H9 (cell line): ENCODE results near the gene DERA. TPM values are rescaled to one million over a fixed set of nuclear protein-coding genes. Genes with fewer than 3 reads are reported as not detected.

Source experiments
- DNase-seq: peaks from one replicate; pipeline ENCODE4 v3.0.0-alpha.2; 2017
- H2AFZ ChIP-seq: one replicate; pipeline ENCODE4 v1.6.1; 2013; ENCODE audit warnings: mild to moderate bottlenecking, low read length, control low read depth, moderate library complexity
- H2AK5ac ChIP-seq: 2 replicates; pipeline ENCODE4 v1.6.1; 2013; ENCODE audit warnings: low read length, control low read depth, mixed read lengths; ENCODE audit not compliant: insufficient read length
- H2BK120ac ChIP-seq: one replicate; pipeline ENCODE4 v1.6.1; 2013; ENCODE audit warnings: low read depth, mild to moderate bottlenecking, low read length, control low read depth, inconsistent platforms; ENCODE audit not compliant: poor library complexity, severe bottlenecking
- H2BK12ac ChIP-seq: 2 replicates; pipeline ENCODE4 v1.6.1; 2013; ENCODE audit warnings: low read length, control low read depth, mixed read lengths, low read depth; ENCODE audit not compliant: insufficient read length
- H2BK15ac ChIP-seq: 2 replicates; pipeline ENCODE4 v1.6.1; 2013; ENCODE audit warnings: low read depth, low read length, control low read depth
- H2BK20ac ChIP-seq: one replicate; pipeline ENCODE4 v1.6.1; 2013; ENCODE audit warnings: low read depth, mild to moderate bottlenecking, low read length, control low read depth, inconsistent platforms; ENCODE audit not compliant: poor library complexity, severe bottlenecking
- H2BK5ac ChIP-seq: 2 replicates; pipeline ENCODE4 v1.6.1; 2013; ENCODE audit warnings: low read length, control low read depth, mixed read lengths; ENCODE audit not compliant: insufficient read length
- H3K14ac ChIP-seq: 2 replicates; pipeline ENCODE4 v1.6.1; 2013; ENCODE audit warnings: low read length, control low read depth; ENCODE audit not compliant: insufficient read depth
- H3K18ac ChIP-seq: 2 replicates; pipeline ENCODE4 v1.6.1; 2013; ENCODE audit warnings: low read depth, mild to moderate bottlenecking, mixed read lengths, low read length, control low read depth; ENCODE audit not compliant: insufficient read length
- H3K23ac ChIP-seq: 2 replicates; pipeline ENCODE4 v1.6.1; 2013; ENCODE audit warnings: low read length, control low read depth, mixed read lengths, low read depth; ENCODE audit not compliant: insufficient read length
- H3K23me2 ChIP-seq: 2 replicates; pipeline ENCODE4 v1.6.1; 2013; ENCODE audit warnings: low read depth, mild to moderate bottlenecking, mixed read lengths, low read length, control low read depth; ENCODE audit not compliant: insufficient read length, poor library complexity, severe bottlenecking
- H3K27ac ChIP-seq: 2 replicates; pipeline ENCODE4 v1.5.1; 2013; ENCODE audit warnings: low read length, control low read depth, mixed read lengths, low read depth; ENCODE audit not compliant: insufficient read length
- H3K27me3 ChIP-seq: 2 replicates; pipeline ENCODE4 v1.6.1; 2013; ENCODE audit warnings: low read length, control low read depth, inconsistent platforms; ENCODE audit not compliant: insufficient read depth
- H3K4ac ChIP-seq: 2 replicates; pipeline ENCODE4 v1.6.1; 2013; ENCODE audit warnings: low read depth, mild to moderate bottlenecking, control low read depth, inconsistent platforms, low read length, moderate library complexity
- H3K4me1 ChIP-seq: 2 replicates; pipeline ENCODE4 v1.6.1; 2013; ENCODE audit warnings: low read length, control low read depth, inconsistent platforms; ENCODE audit not compliant: insufficient read depth
- H3K4me2 ChIP-seq: 2 replicates; pipeline ENCODE4 v1.6.1; 2013; ENCODE audit warnings: low read length, control low read depth, mixed read lengths; ENCODE audit not compliant: insufficient read length, insufficient read depth
- H3K56ac ChIP-seq: 2 replicates; pipeline ENCODE4 v1.6.1; 2013; ENCODE audit warnings: low read depth, mild to moderate bottlenecking, mixed read lengths, low read length, control low read depth; ENCODE audit not compliant: insufficient read length
- H3K79me1 ChIP-seq: 2 replicates; pipeline ENCODE4 v1.6.1; 2013; ENCODE audit warnings: low read depth, mild to moderate bottlenecking, moderate library complexity, low read length, control low read depth, inconsistent platforms; ENCODE audit not compliant: insufficient read depth, poor library complexity, severe bottlenecking
- H3K79me2 ChIP-seq: 2 replicates; pipeline ENCODE4 v1.6.1; 2013; ENCODE audit warnings: low read length, control low read depth, inconsistent platforms; ENCODE audit not compliant: insufficient read depth
- H3K9ac ChIP-seq: 2 replicates; pipeline ENCODE4 v1.6.1; 2013; ENCODE audit warnings: low read length, control low read depth, mixed read lengths; ENCODE audit not compliant: insufficient read length; ENCODE audit errors: extremely low read depth
- H3K9me3 ChIP-seq: one replicate; pipeline ENCODE4 v1.6.1; 2013; ENCODE audit warnings: low read depth, low read length, inconsistent platforms; ENCODE audit not compliant: control insufficient read depth
- H3T11ph ChIP-seq: one replicate; pipeline ENCODE4 v1.6.1; 2013; ENCODE audit warnings: mild to moderate bottlenecking, low read length, control low read depth, inconsistent platforms
- H4K20me1 ChIP-seq: one replicate; pipeline ENCODE4 v1.6.1; 2013; ENCODE audit not compliant: control insufficient read depth, insufficient read length, insufficient read depth
- H4K5ac ChIP-seq: 2 replicates; pipeline ENCODE4 v1.6.1; 2013; ENCODE audit warnings: low read depth, mild to moderate bottlenecking, mixed read lengths, low read length, control low read depth; ENCODE audit not compliant: insufficient read length
- H4K8ac ChIP-seq: replicated peaks from 2 replicates; pipeline ENCODE4 v1.6.1; 2013; ENCODE audit warnings: low read length, control low read depth, mixed read lengths, low read depth; ENCODE audit not compliant: insufficient read length
- H4K91ac ChIP-seq: 2 replicates; pipeline ENCODE4 v1.6.1; 2013; ENCODE audit warnings: low read depth, mild to moderate bottlenecking, moderate library complexity, mixed read lengths, low read length, control low read depth; ENCODE audit not compliant: insufficient read length
- H3K27ac Mint-ChIP-seq, 3 experiments: 2 replicates in 2 of 3; 3 replicates in 1 of 3; pipeline ENCODE4 v1.8.0; 2020 to 2021; ENCODE audit warnings: mixed read lengths in 3 of 3, mild to moderate bottlenecking in 1 of 3, moderate library complexity in 1 of 3
- H3K27me3 Mint-ChIP-seq: 2 replicates; pipeline ENCODE4 v1.8.0; 2021; ENCODE audit warnings: low read depth, mild to moderate bottlenecking, moderate library complexity, mixed read lengths
- H3K36me3 Mint-ChIP-seq, 3 experiments: 2 replicates in 2 of 3; 3 replicates in 1 of 3; pipeline ENCODE4 v1.8.0; 2020 to 2021; ENCODE audit warnings: low read depth in 3 of 3, mixed read lengths in 3 of 3; ENCODE audit not compliant: insufficient read depth in 1 of 3
- H3K4me1 Mint-ChIP-seq, 2 experiments: 2 replicates each; pipeline ENCODE4 v1.8.0; 2020; ENCODE audit warnings: mixed read lengths in 2 of 2
- H3K4me3 Mint-ChIP-seq, 2 experiments: 2 replicates in 1 of 2; 3 replicates in 1 of 2; pipeline ENCODE4 v1.8.0; 2020 to 2021; ENCODE audit warnings: mild to moderate bottlenecking in 2 of 2, mixed read lengths in 2 of 2, moderate library complexity in 1 of 2
- H3K9me3 Mint-ChIP-seq, 2 experiments: 2 replicates in 1 of 2; 3 replicates in 1 of 2; pipeline ENCODE4 v1.8.0; 2020; ENCODE audit warnings: mild to moderate bottlenecking in 2 of 2, mixed read lengths in 2 of 2, moderate library complexity in 1 of 2
- CTCF ChIP-seq: fragments of 200-600 bp; sonication (generic); conservative IDR thresholded peaks from 3 replicates; pipeline ENCODE4 v1.8.0; 2021; ENCODE audit warnings: antibody characterized with exemption, mild to moderate bottlenecking
- total RNA-seq: library from RNA; stranded (reverse); gene quantifications from 2 replicates; pipeline ENCODE4 v1.2.1, GENCODE V29; 2021

The DERA gene
- total RNA-seq, 1 experiment from 2014 or later, result 20.9 TPM

- Histone ChIP-seq H3K23me2 (no peaks in the 10 kb centered on the region), H3K79me1 (no peaks in the 10 kb centered on the region), H4K8ac (no peak overlapping the region), H3K23ac (no peak overlapping the region), H3K79me2 (no peaks in the 10 kb centered on the region), H2AK5ac (no peak overlapping the region), H3K27me3 (no peaks in the 10 kb centered on the region), H2AFZ (no peak overlapping the region), H3K4me1 (no peaks in the 10 kb centered on the region), H2BK20ac (no peak overlapping the region), H2BK120ac (no peak overlapping the region), H3K4ac (no peak overlapping the region), H3K27ac (no peak overlapping the region), H3K9ac (no peak overlapping the region), H3K18ac (no peak overlapping the region), H4K5ac (no peak overlapping the region), H2BK5ac (no peak overlapping the region), H3K56ac (no peak overlapping the region), H3K9me3 (peaks cover 9% of the 10 kb centered on the region), H4K91ac (no peak overlapping the region), H3T11ph (no peak overlapping the region), H4K20me1 (no peaks in the 10 kb centered on the region), H2BK15ac (no peak overlapping the region), H2BK12ac (no peak overlapping the region), H3K14ac (no peak overlapping the region), H3K4me2 (no peak overlapping the region)
- no peak for DNase-seq
- H3K27ac Mint-ChIP-seq, result no peak overlapping the region
- H3K4me3 Mint-ChIP-seq, result no peak overlapping the region
- no peak for TF ChIP-seq CTCF
- peaks cover 32 to 49% of the 10 kb centered on the region in 2 experiments for H3K9me3 Mint-ChIP-seq
- no peaks in the 10 kb centered on the region for H3K4me1 Mint-ChIP-seq
- H3K36me3 Mint-ChIP-seq, result peaks cover 25 to 72% (median 38%) of the 10 kb centered on the region in 3 experiments
- H3K27me3 Mint-ChIP-seq, result no peaks in the 10 kb centered on the region; the same call in 1 of the 2 replicates
Observed at GRCh38 chr12:16019136-16019535, 108.0 kb downstream of the DERA start.
